Measurements from ENCODE around the gene QTRT2.

The QTRT2 gene

GRCh38 chr3:114128231-114128630 lies 71.7 kb downstream of the QTRT2 start:
- DNase-seq (ENCODE audit: low read depth in 2 of 2) = peak; percentile 26 to 31
- H3K4me3 ChIP-seq (replicated peaks in 1 of 2; ENCODE audit: low read depth in 2 of 2, low read length in 2 of 2) = no peak overlapping the region
- TF ChIP-seq CTCF (IDR thresholded peaks at IDR 0.05; ENCODE audit: low read depth, low read length) = no peak

GRCh38 chr3:114128826-114129225 lies 72.3 kb downstream of the QTRT2 start:
- TF ChIP-seq CTCF (IDR thresholded peaks at IDR 0.05; ENCODE audit: low read depth, low read length) = no peak
- H3K4me3 ChIP-seq (replicated peaks in 1 of 2; ENCODE audit: low read depth in 2 of 2, low read length in 2 of 2) = no peak overlapping the region
- DNase-seq (ENCODE audit: low read depth in 2 of 2) = peak; percentile 27 to 31

GRCh38 chr3:114132500-114132899 lies 76.0 kb downstream of the QTRT2 start:
- H3K4me3 ChIP-seq (replicated peaks in 1 of 2; ENCODE audit: low read depth in 2 of 2, low read length in 2 of 2) = no peak overlapping the region
- no peak for TF ChIP-seq CTCF (IDR thresholded peaks at IDR 0.05; ENCODE audit: low read depth, low read length)
- DNase-seq (ENCODE audit: low read depth in 2 of 2) = no peak

GRCh38 chr3:114133947-114134346 lies 77.4 kb downstream of the QTRT2 start:
- no peak for TF ChIP-seq CTCF (IDR thresholded peaks at IDR 0.05; ENCODE audit: low read depth, low read length)
- no peak for DNase-seq (ENCODE audit: low read depth in 2 of 2)
- no peak overlapping the region for H3K4me3 ChIP-seq (replicated peaks in 1 of 2; ENCODE audit: low read depth in 2 of 2, low read length in 2 of 2)
